Effector memory CD8-positive, alpha-beta T cell (primary cell): ENCODE results near the gene ZKSCAN2.

Source experiments
- ATAC-seq: fragments of 150-1000 bp; cut with Tn5 transposase; replicated peaks from 2 replicates; pipeline ENCODE4 v1.10.0; 2021; ENCODE audit warnings: mild to moderate bottlenecking, moderate library complexity
- DNase-seq, 3 experiments: peaks; one replicate each; pipeline ENCODE4 v3.0.0; 2021
- H3K27ac Mint-ChIP-seq, 2 donors: one replicate each; pipeline ENCODE4 v1.8.0; 2022; ENCODE audit warnings: mild to moderate bottlenecking in 2 of 2, mixed read lengths in 2 of 2, moderate library complexity in 2 of 2
- H3K27me3 Mint-ChIP-seq, 2 donors: one replicate each; pipeline ENCODE4 v1.8.0; 2022; ENCODE audit warnings: mixed read lengths in 2 of 2
- H3K36me3 Mint-ChIP-seq: one replicate; pipeline ENCODE4 v1.8.0; 2022; ENCODE audit warnings: mild to moderate bottlenecking, moderate library complexity, mixed read lengths; ENCODE audit not compliant: insufficient read depth
- H3K4me1 Mint-ChIP-seq, 2 donors: one replicate each; pipeline ENCODE4 v1.8.0; 2022; ENCODE audit warnings: low read depth in 2 of 2, mixed read lengths in 2 of 2
- H3K4me3 Mint-ChIP-seq, 2 donors: one replicate each; pipeline ENCODE4 v1.8.0; 2022; ENCODE audit warnings: mild to moderate bottlenecking in 2 of 2, mixed read lengths in 2 of 2, moderate library complexity in 2 of 2
- H3K9me3 Mint-ChIP-seq, 2 donors: one replicate each; pipeline ENCODE4 v1.8.0; 2022; ENCODE audit warnings: mixed read lengths in 2 of 2
- total RNA-seq, 9 experiments: gene quantifications; one replicate each; lab custom pipeline; 2026; lab: John Stamatoyannopoulos, UW

ZKSCAN2 gene
- total RNA-seq, result 7.6 to 17.0 (median 10.7) reads per million in 9 experiments

- H3K27me3 Mint-ChIP-seq, result no peaks in the 10 kb centered on the region
- H3K4me3 Mint-ChIP-seq, result peak within 1 kb of the TSS; percentile 93 to 95
- ATAC-seq (peak; percentile 83), DNase-seq (peak; percentile 69 to 74 (median 70))
- peaks cover 31 to 52% of the 10 kb centered on the region in 2 donors for H3K4me1 Mint-ChIP-seq
- no peaks in the 10 kb centered on the region for H3K9me3 Mint-ChIP-seq
- peaks cover 29% of the 10 kb centered on the region for H3K36me3 Mint-ChIP-seq
- H3K27ac Mint-ChIP-seq, result peak within 1 kb of the TSS; percentile 98
Observed at GRCh38 chr16:25257470-25257955, at the start of gene ZKSCAN2. ZKSCAN2 (minus strand) TSS chr16:25257845; CDS start chr16:25257127, 718 bp downstream.

GRCh38 chr16:25299792-25300590 lies 42.3 kb upstream of the ZKSCAN2 start:
- Mint-ChIP-seq H3K9me3 (no peaks in the 10 kb centered on the region), H3K4me3 (no peak overlapping the region), H3K4me1 (no peaks in the 10 kb centered on the region), H3K27ac (no peak overlapping the region), H3K36me3 (no peaks in the 10 kb centered on the region), H3K27me3 (peaks cover 24 to 25% of the 10 kb centered on the region in 2 donors)
- DNase-seq (no peak), ATAC-seq (no peak)

GRCh38 chr16:25298165-25298872 lies 40.7 kb upstream of the ZKSCAN2 start:
- DNase-seq (no peak), ATAC-seq (no peak)
- Mint-ChIP-seq H3K4me1 (no peaks in the 10 kb centered on the region), H3K27ac (no peak overlapping the region), H3K4me3 (no peak overlapping the region), H3K36me3 (no peaks in the 10 kb centered on the region), H3K27me3 (peaks cover 25 to 28% of the 10 kb centered on the region in 2 donors), H3K9me3 (no peaks in the 10 kb centered on the region)

- H3K9me3 Mint-ChIP-seq, result no peaks in the 10 kb centered on the region
- H3K27ac Mint-ChIP-seq, result no peak overlapping the region
- no peak for DNase-seq
- H3K4me3 Mint-ChIP-seq, result no peak overlapping the region
- H3K27me3 Mint-ChIP-seq, result peaks cover 34 to 36% of the 10 kb centered on the region in 2 donors
- no peaks in the 10 kb centered on the region for H3K4me1 Mint-ChIP-seq
- H3K36me3 Mint-ChIP-seq, result no peaks in the 10 kb centered on the region
- ATAC-seq, result no peak
Observed at GRCh38 chr16:25297151-25297787, 39.6 kb upstream of the ZKSCAN2 start.

GRCh38 chr16:25291580-25291979 lies 33.9 kb upstream of the ZKSCAN2 start:
- H3K36me3 Mint-ChIP-seq, result no peaks in the 10 kb centered on the region
- peaks cover 0 to 4% of the 10 kb centered on the region in 2 donors for H3K9me3 Mint-ChIP-seq
- H3K4me3 Mint-ChIP-seq, result no peak overlapping the region
- no peaks in the 10 kb centered on the region for H3K4me1 Mint-ChIP-seq
- no peak overlapping the region for H3K27ac Mint-ChIP-seq
- DNase-seq (no peak), ATAC-seq (no peak)
- peaks cover 9 to 11% of the 10 kb centered on the region in 2 donors for H3K27me3 Mint-ChIP-seq

GRCh38 chr16:25289466-25289865 lies 31.8 kb upstream of the ZKSCAN2 start:
- peaks cover 9 to 11% of the 10 kb centered on the region in 2 donors for H3K27me3 Mint-ChIP-seq
- DNase-seq, result no peak
- H3K4me1 Mint-ChIP-seq, result no peaks in the 10 kb centered on the region
- H3K36me3 Mint-ChIP-seq, result no peaks in the 10 kb centered on the region
- no peak overlapping the region for H3K27ac Mint-ChIP-seq
- H3K4me3 Mint-ChIP-seq, result no peak overlapping the region
- no peak for ATAC-seq
- H3K9me3 Mint-ChIP-seq, result peaks cover 0 to 4% of the 10 kb centered on the region in 2 donors

- Mint-ChIP-seq H3K9me3 (peaks cover 0 to 1% of the 10 kb centered on the region in 2 donors), H3K27me3 (no peaks in the 10 kb centered on the region), H3K36me3 (no peaks in the 10 kb centered on the region), H3K4me1 (peaks cover 0 to 3% of the 10 kb centered on the region in 2 donors), H3K4me3 (no peak overlapping the region), H3K27ac (no peak overlapping the region)
- no peak for ATAC-seq
- no peak for DNase-seq
Observed at GRCh38 chr16:25279491-25279890, 21.8 kb upstream of the ZKSCAN2 start.

- Mint-ChIP-seq H3K4me3 (no peak overlapping the region), H3K27ac (no peak overlapping the region), H3K36me3 (no peaks in the 10 kb centered on the region), H3K27me3 (no peaks in the 10 kb centered on the region), H3K4me1 (peaks cover 2 to 9% of the 10 kb centered on the region in 2 donors), H3K9me3 (no peaks in the 10 kb centered on the region)
- ATAC-seq, result no peak
- DNase-seq, result no peak
Observed at GRCh38 chr16:25271421-25271820, 13.8 kb upstream of the ZKSCAN2 start.

GRCh38 chr16:25270577-25270976 lies 12.9 kb upstream of the ZKSCAN2 start:
- peak overlapping the region in 1 of 2 donors; percentile 32 for H3K27ac Mint-ChIP-seq
- H3K9me3 Mint-ChIP-seq, result no peaks in the 10 kb centered on the region

GRCh38 chr16:25269879-25270278 lies 12.2 kb upstream of the ZKSCAN2 start:
- peaks cover 6 to 11% of the 10 kb centered on the region in 2 donors for H3K4me1 Mint-ChIP-seq
- H3K27ac Mint-ChIP-seq, result peak overlapping the region in 1 of 2 donors; percentile 10
- no peaks in the 10 kb centered on the region for H3K27me3 Mint-ChIP-seq
- peaks cover 6% of the 10 kb centered on the region for H3K36me3 Mint-ChIP-seq
- no peaks in the 10 kb centered on the region for H3K9me3 Mint-ChIP-seq
- DNase-seq (no peak), ATAC-seq (no peak)
- H3K4me3 Mint-ChIP-seq, result no peak overlapping the region

More at GRCh38 chr16:25270577-25270976, 12.9 kb upstream of the ZKSCAN2 start:
- DNase-seq (no peak), ATAC-seq (no peak)
- Mint-ChIP-seq H3K4me1 (peaks cover 5 to 11% of the 10 kb centered on the region in 2 donors), H3K36me3 (peaks cover 6% of the 10 kb centered on the region), H3K4me3 (no peak overlapping the region), H3K27me3 (no peaks in the 10 kb centered on the region)

GRCh38 chr16:25265968-25266367 lies 8.3 kb upstream of the ZKSCAN2 start:
- ATAC-seq, result no peak

GRCh38 chr16:25264597-25264996 lies 7.0 kb upstream of the ZKSCAN2 start:
- DNase-seq (no peak), ATAC-seq (no peak)
- Mint-ChIP-seq H3K4me3 (no peak overlapping the region), H3K36me3 (peaks cover 20% of the 10 kb centered on the region), H3K4me1 (peaks cover 14 to 24% of the 10 kb centered on the region in 2 donors), H3K9me3 (no peaks in the 10 kb centered on the region), H3K27ac (no peak overlapping the region), H3K27me3 (no peaks in the 10 kb centered on the region)

More at GRCh38 chr16:25265968-25266367, 8.3 kb upstream of the ZKSCAN2 start:
- DNase-seq, result no peak
- H3K27me3 Mint-ChIP-seq, result no peaks in the 10 kb centered on the region
- peak overlapping the region in 1 of 2 donors; percentile 72 for H3K27ac Mint-ChIP-seq
- no peaks in the 10 kb centered on the region for H3K9me3 Mint-ChIP-seq
- peaks cover 12 to 20% of the 10 kb centered on the region in 2 donors for H3K4me1 Mint-ChIP-seq
- no peak overlapping the region for H3K4me3 Mint-ChIP-seq
- peaks cover 20% of the 10 kb centered on the region for H3K36me3 Mint-ChIP-seq

- no peak for ATAC-seq
- H3K36me3 Mint-ChIP-seq, result peaks cover 33% of the 10 kb centered on the region
- no peaks in the 10 kb centered on the region for H3K9me3 Mint-ChIP-seq
- H3K4me1 Mint-ChIP-seq, result peaks cover 39 to 53% of the 10 kb centered on the region in 2 donors
- no peak for DNase-seq
- no peak overlapping the region for H3K4me3 Mint-ChIP-seq
- peak overlapping the region in 1 of 2 donors; percentile 98 for H3K27ac Mint-ChIP-seq
- no peaks in the 10 kb centered on the region for H3K27me3 Mint-ChIP-seq
Observed at GRCh38 chr16:25260416-25260815, 2.8 kb upstream of the ZKSCAN2 start.
